ENCODE results near the gene VAC14.

GRCh38 chr16:70765491-70765890 lies 35.5 kb downstream of the VAC14 start:
- TF ChIP-seq GABPA (IDR thresholded peaks at IDR 0.05; ENCODE audit: borderline replicate concordance, insufficient read depth, low read length) (no peak), POLR2A (IDR thresholded peaks at IDR 0.05; ENCODE audit: control extremely low read depth in 1 of 2, low read depth in 2 of 2, low read length in 2 of 2) (no peak), MAX (IDR thresholded peaks at IDR 0.05) (no peak), NANOG (IDR thresholded peaks at IDR 0.05; ENCODE audit: insufficient read depth, low read depth, low read length, poor library complexity, severe bottlenecking) (no peak), CTCF (IDR thresholded peaks at IDR 0.05; ENCODE audit: control extremely low read depth in 1 of 3, insufficient read depth in 1 of 3, low read depth in 1 of 3, low read length in 3 of 3) (no peak), TAF1 (IDR thresholded peaks at IDR 0.05; ENCODE audit: low read depth, low read length) (no peak), FOSL1 (IDR thresholded peaks at IDR 0.05; ENCODE audit: insufficient read depth, low read depth, low read length) (no peak), YY1 (IDR thresholded peaks at IDR 0.05; ENCODE audit: low read depth, low read length) (no peak), EGR1 (IDR thresholded peaks at IDR 0.05; ENCODE audit: borderline replicate concordance, low read depth, low read length) (no peak), EP300 (IDR thresholded peaks at IDR 0.05; ENCODE audit: borderline replicate concordance in 1 of 2, low read depth in 2 of 2, low read length in 2 of 2) (no peak), CEBPB (IDR thresholded peaks at IDR 0.05; ENCODE audit: low read depth, low read length) (no peak), SP1 (IDR thresholded peaks at IDR 0.05; ENCODE audit: low read depth, low read length) (no peak)
